ENCODE measurements around the gene ADAMTS16.

- no peak for TF ChIP-seq CTCF (conservative IDR thresholded peaks at IDR 0.05 in 1 of 2, IDR thresholded peaks at IDR 0.05 in 1 of 2; ENCODE audit: extremely low read depth in 1 of 2, insufficient read depth in 1 of 2, low read depth in 1 of 2, low read length in 2 of 2)
- no peak for TF ChIP-seq EZH2 (IDR thresholded peaks at IDR 0.05; ENCODE audit: borderline replicate concordance, low read length)
Observed at GRCh38 chr5:5200133-5200532, 60.0 kb downstream of the ADAMTS16 start.

All from mammary epithelial cell (primary cell).